ENCODE data around the gene ETAA1.

DNA sequence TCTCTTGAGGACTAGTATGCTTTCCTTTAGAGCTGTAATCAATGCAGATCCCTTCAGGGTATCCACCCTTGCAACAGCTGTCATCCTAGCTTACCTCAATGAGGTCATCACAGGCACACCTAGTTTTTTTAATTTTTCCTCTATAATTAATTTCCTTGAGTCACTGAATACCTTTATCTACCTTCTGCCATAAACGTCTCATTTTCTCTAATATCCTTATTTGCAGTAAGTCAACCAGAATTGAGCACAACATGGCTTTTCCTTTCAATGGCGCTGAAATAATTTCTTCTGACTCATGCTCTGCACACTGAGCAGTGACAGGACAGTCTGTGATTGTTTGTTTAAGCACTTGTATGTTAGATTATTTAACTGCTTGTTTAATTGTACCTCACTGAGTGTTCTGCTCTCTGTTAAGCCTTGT is 49.4 kb downstream of the ETAA1 start:
- TF ChIP-seq, protein P1, sequence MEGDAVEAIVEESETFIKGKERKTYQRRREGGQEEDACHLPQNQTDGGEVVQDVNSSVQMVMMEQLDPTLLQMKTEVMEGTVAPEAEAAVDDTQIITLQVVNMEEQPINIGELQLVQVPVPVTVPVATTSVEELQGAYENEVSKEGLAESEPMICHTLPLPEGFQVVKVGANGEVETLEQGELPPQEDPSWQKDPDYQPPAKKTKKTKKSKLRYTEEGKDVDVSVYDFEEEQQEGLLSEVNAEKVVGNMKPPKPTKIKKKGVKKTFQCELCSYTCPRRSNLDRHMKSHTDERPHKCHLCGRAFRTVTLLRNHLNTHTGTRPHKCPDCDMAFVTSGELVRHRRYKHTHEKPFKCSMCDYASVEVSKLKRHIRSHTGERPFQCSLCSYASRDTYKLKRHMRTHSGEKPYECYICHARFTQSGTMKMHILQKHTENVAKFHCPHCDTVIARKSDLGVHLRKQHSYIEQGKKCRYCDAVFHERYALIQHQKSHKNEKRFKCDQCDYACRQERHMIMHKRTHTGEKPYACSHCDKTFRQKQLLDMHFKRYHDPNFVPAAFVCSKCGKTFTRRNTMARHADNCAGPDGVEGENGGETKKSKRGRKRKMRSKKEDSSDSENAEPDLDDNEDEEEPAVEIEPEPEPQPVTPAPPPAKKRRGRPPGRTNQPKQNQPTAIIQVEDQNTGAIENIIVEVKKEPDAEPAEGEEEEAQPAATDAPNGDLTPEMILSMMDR (IDR thresholded peaks at IDR 0.05 in 8 of 11, conservative IDR thresholded peaks at IDR 0.05 in 3 of 11), result no peak
- TF ChIP-seq POLR2A (IDR thresholded peaks at IDR 0.05) (no peak), POLR2AphosphoS5 (IDR thresholded peaks at IDR 0.05) (no peak)

All from spleen (tissue), 7 donors.